Upper lobe of left lung (tissue), 6 donors: ENCODE results near the gene ALDH5A1. TPM values are rescaled to one million over a fixed set of nuclear protein-coding genes. Genes with fewer than 3 reads are reported as not detected.

Experiments
- ATAC-seq, 2 donors: fragments of 200-7000 bp; cut with Tn5 transposase; one replicate each; pipeline ENCODE4 v1.9.1; 2022; ENCODE audit warnings: mild to moderate bottlenecking in 2 of 2, moderate library complexity in 2 of 2; ENCODE audit not compliant: low FRiP score in 2 of 2
- DNase-seq, 2 donors: peaks; one replicate each; pipeline ENCODE4 v3.0.0-alpha.2; 2019 to 2020
- H3K27ac ChIP-seq, 4 donors: fragments of 200-600 bp; sonication (generic); one replicate each; pipeline ENCODE4 v1.5.1; 2016 to 2019
- H3K27me3 ChIP-seq, 4 donors: fragments of 200-600 bp; sonication (generic); one replicate each; pipeline ENCODE4 v1.5.1; 2017 to 2019
- H3K36me3 ChIP-seq, 4 donors: fragments of 200-600 bp; sonication (generic); one replicate each; pipeline ENCODE4 v1.5.1; 2016 to 2019
- H3K4me1 ChIP-seq, 4 donors: fragments of 200-600 bp; sonication (generic); one replicate each; pipeline ENCODE4 v1.5.1; 2018 to 2019
- H3K4me3 ChIP-seq, 4 donors: fragments of 200-600 bp; sonication (generic); one replicate each; pipeline ENCODE4 v1.5.1; 2017 to 2019; ENCODE audit warnings: mild to moderate bottlenecking in 2 of 4, moderate library complexity in 1 of 4
- H3K9me3 ChIP-seq, 4 donors: fragments of 200-600 bp; sonication (generic); one replicate each; pipeline ENCODE4 v1.5.1; 2018 to 2019
- EP300 ChIP-seq, 4 donors: sonication (generic); formaldehyde crosslinking; IDR thresholded peaks; one replicate each; pipeline ENCODE4 v1.5.1; 2017; ENCODE audit warnings: antibody characterized with exemption in 4 of 4, control low read depth in 2 of 4
- POLR2A ChIP-seq, 4 donors: fragments of 450-650 bp; IDR thresholded peaks; one replicate each; pipeline ENCODE4 v1.5.1; 2016 to 2017; ENCODE audit warnings: antibody characterized with exemption in 4 of 4, mild to moderate bottlenecking in 2 of 4
- POLR2AphosphoS5 ChIP-seq, 2 donors: sonication (generic); formaldehyde crosslinking; IDR thresholded peaks; one replicate each; pipeline ENCODE4 v1.5.1; 2017; ENCODE audit warnings: antibody characterized with exemption in 2 of 2
- WGBS, 2 donors: methylation state at CpG; one replicate each; pipeline ENCODE4 v1.1.5; 2017 to 2018; 5-methylcytosine and 5-hydroxymethylcytosine counted together
- total RNA-seq, 6 donors: library from RNA; depleted of rRNA in 4 of 6; stranded (reverse); fragments of >200 nt in 4 of 6; gene quantifications; one replicate each; pipeline versions ENCODE4 v1.1.0 to v1.2.1, GENCODE V29; 2016 to 2021
- TF ChIP-seq, protein P1 (sequence below), 6 experiments: fragments of 450-650 bp in 4 of 6; fragments of 200-600 bp in 2 of 6; sonication (generic) in 2 of 6; IDR thresholded peaks; one replicate each; pipeline ENCODE4 v1.5.1; 2016 to 2019; ENCODE audit warnings: antibody characterized with exemption in 6 of 6
- donor health status: DM: no; HTN: no; CAD: no; lungs with moderate emphysema.
- donor health status: DM: no; HTN: yes; CAD: no; lungs with severe emphysema.

The ALDH5A1 gene
- total RNA-seq, 6 donors from 2014 or later = 7.3 to 21.1 (median 12.4) TPM

DNA sequence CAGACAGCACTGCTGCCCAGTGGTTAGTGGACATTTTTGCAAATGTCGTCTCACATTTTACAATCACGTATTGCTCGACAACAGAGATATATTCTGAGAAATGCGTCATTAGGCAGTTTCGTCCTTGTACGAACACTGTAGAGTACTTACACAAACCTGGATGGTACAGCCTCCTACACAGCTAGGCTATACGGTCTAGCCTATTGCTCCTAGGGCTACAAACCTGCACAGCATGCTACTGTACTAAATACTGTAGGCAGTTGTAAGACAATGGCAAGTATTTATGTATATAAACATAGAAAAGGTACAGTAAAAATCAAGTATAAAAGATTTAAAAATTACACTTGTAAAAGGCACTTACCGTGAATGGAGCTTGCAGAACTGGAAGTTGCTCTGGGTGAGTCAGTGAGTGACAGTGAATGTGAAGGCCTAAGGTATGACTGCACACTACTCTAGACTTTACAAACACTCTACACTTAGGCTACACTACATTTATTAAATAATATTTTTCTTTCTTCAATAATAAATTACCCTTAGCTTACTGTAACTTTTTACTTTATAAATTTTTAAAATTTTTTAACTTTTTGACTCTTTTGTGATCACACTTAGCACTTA lies 43.1 kb downstream of the ALDH5A1 start:
- H3K36me3 ChIP-seq = peaks cover 0 to 19% (median 8%) of the 10 kb centered on the region in 4 donors
- no peaks in the 10 kb centered on the region for H3K9me3 ChIP-seq
- DNase-seq (no peak), ATAC-seq (no peak)
- H3K4me3 ChIP-seq = no peak overlapping the region
- H3K27me3 ChIP-seq = no peaks in the 10 kb centered on the region
- no peaks in the 10 kb centered on the region for H3K4me1 ChIP-seq
- TF ChIP-seq, protein P1, sequence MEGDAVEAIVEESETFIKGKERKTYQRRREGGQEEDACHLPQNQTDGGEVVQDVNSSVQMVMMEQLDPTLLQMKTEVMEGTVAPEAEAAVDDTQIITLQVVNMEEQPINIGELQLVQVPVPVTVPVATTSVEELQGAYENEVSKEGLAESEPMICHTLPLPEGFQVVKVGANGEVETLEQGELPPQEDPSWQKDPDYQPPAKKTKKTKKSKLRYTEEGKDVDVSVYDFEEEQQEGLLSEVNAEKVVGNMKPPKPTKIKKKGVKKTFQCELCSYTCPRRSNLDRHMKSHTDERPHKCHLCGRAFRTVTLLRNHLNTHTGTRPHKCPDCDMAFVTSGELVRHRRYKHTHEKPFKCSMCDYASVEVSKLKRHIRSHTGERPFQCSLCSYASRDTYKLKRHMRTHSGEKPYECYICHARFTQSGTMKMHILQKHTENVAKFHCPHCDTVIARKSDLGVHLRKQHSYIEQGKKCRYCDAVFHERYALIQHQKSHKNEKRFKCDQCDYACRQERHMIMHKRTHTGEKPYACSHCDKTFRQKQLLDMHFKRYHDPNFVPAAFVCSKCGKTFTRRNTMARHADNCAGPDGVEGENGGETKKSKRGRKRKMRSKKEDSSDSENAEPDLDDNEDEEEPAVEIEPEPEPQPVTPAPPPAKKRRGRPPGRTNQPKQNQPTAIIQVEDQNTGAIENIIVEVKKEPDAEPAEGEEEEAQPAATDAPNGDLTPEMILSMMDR (IDR thresholded peaks at IDR 0.05) = no peak
- TF ChIP-seq POLR2AphosphoS5 (IDR thresholded peaks at IDR 0.05) (no peak), EP300 (IDR thresholded peaks at IDR 0.05) (no peak), POLR2A (IDR thresholded peaks at IDR 0.05) (no peak)
- 91 to 94% methylated on average over 8 of the region's 8 CpGs for WGBS, 2 donors
- H3K27ac ChIP-seq = no peak overlapping the region

DNA sequence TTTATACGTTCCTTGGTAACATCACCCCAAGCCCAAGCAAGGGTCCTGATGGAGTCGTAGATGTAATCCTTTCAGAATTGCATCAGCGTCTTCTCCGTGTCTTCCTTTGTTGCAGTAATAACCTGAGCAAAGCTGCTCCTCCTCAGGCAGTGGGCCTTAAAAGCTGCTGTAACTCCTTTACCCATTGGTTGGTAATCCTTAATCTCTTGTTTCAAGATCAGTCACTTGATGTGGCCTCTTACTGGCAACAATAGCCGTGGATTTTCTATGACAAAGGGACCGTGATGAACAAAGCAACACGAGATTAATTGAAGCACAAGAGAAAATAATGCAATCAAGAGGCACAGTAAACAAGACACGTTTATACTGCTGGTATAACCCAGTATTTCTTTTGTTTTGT lies 44.6 kb downstream of the ALDH5A1 start:
- H3K4me1 ChIP-seq = no peaks in the 10 kb centered on the region
- TF ChIP-seq EP300 (IDR thresholded peaks at IDR 0.05) (no peak), POLR2AphosphoS5 (IDR thresholded peaks at IDR 0.05) (no peak), POLR2A (IDR thresholded peaks at IDR 0.05) (no peak)
- TF ChIP-seq, protein P1 (IDR thresholded peaks at IDR 0.05) = no peak
- no peak overlapping the region for H3K27ac ChIP-seq
- no peaks in the 10 kb centered on the region for H3K27me3 ChIP-seq
- H3K36me3 ChIP-seq = peaks cover 0 to 8% (median under 1%) of the 10 kb centered on the region in 4 donors
- no peak overlapping the region for H3K4me3 ChIP-seq
- ATAC-seq (no peak), DNase-seq (no peak)
- WGBS, 2 donors = 88 to 93% methylated on average over 8 of the region's 8 CpGs
- H3K9me3 ChIP-seq = no peaks in the 10 kb centered on the region

DNA sequence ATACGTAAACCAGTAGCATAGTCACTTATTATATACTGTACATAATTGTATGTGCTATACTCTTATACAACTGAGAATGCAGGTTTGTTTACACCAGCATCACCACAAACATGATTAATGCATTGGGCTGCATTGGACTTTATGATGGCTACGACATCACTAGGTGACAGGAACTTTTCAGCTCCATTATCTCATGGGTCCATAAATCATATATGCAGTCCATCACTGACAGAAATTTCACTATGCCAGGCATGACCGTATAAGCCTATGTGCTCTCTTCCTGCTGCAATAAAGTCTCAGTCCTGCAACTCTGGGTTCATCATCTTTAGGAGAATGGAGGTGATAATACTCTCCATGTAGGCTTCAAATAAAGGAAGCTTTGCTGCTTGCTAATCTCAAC lies 45.4 kb downstream of the ALDH5A1 start:
- ATAC-seq = no peak
- TF ChIP-seq POLR2AphosphoS5 (IDR thresholded peaks at IDR 0.05) = no peak
- TF ChIP-seq, protein P1 (IDR thresholded peaks at IDR 0.05) = no peak
- no peak for TF ChIP-seq EP300 (IDR thresholded peaks at IDR 0.05)
- TF ChIP-seq POLR2A (IDR thresholded peaks at IDR 0.05) = no peak
- Histone ChIP-seq H3K27me3 (no peaks in the 10 kb centered on the region), H3K27ac (no peak overlapping the region), H3K36me3 (no peaks in the 10 kb centered on the region), H3K4me1 (no peaks in the 10 kb centered on the region), H3K4me3 (no peak overlapping the region), H3K9me3 (no peaks in the 10 kb centered on the region)
- no peak for DNase-seq
- 91 to 94% methylated on average over 3 of the region's 3 CpGs for WGBS, 2 donors

DNA sequence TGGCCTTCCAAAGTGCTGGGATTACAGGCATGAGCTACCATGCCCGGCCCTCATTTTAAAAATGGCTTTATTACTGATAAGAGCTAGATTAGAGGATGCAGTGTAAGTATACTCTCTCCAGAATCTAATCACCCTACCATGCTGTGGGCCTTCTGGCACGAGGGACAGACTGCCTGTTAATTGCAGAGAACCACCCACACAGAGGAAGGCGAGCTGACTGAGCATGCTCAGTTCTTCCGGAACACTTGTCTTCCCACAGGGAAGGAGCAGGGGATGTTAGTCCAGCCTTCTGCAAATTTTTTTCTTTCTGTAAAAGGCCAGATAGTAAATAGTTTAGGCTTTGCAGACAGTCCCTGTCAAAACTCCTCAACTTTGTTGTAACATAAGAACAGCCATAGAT lies 48.9 kb downstream of the ALDH5A1 start:
- Histone ChIP-seq H3K36me3 (no peaks in the 10 kb centered on the region), H3K27ac (no peak overlapping the region), H3K9me3 (no peaks in the 10 kb centered on the region), H3K4me1 (no peaks in the 10 kb centered on the region), H3K27me3 (no peaks in the 10 kb centered on the region), H3K4me3 (no peak overlapping the region)
- DNase-seq = no peak
- ATAC-seq = no peak
- TF ChIP-seq EP300 (IDR thresholded peaks at IDR 0.05) = no peak
- TF ChIP-seq, protein P1 (IDR thresholded peaks at IDR 0.05) = no peak
- TF ChIP-seq POLR2AphosphoS5 (IDR thresholded peaks at IDR 0.05) = no peak
- no peak for TF ChIP-seq POLR2A (IDR thresholded peaks at IDR 0.05)
- 79 to 88% methylated on average over 3 to 4 of the region's 4 CpGs for WGBS, 2 donors

DNA sequence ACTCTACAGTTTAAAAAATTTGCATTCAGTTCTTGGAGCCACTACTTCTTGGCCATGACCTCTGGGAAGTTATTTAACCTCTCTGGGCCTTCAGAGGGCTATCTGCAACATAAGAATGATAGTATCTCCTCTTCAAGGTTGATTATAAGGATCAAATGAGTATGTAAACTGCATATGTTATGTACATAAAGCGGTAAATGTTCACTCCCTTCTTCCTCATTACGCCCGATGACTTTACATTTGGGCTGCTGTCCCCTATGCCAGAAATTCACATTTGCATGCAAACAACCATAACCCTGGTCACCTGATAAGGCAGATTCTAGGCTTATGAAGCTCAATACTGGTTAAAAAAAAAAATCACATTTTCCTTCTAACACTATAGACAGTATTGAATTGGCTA lies 50.4 kb downstream of the ALDH5A1 start:
- no peak for ATAC-seq
- H3K9me3 ChIP-seq = no peaks in the 10 kb centered on the region
- WGBS, 2 donors = 97 to 98% methylated on average over 3 of the region's 3 CpGs
- no peaks in the 10 kb centered on the region for H3K4me1 ChIP-seq
- no peaks in the 10 kb centered on the region for H3K36me3 ChIP-seq
- H3K27ac ChIP-seq = no peak overlapping the region
- TF ChIP-seq, protein P1 (IDR thresholded peaks at IDR 0.05) = no peak
- TF ChIP-seq POLR2AphosphoS5 (IDR thresholded peaks at IDR 0.05) (no peak), EP300 (IDR thresholded peaks at IDR 0.05) (no peak), POLR2A (IDR thresholded peaks at IDR 0.05) (no peak)
- H3K4me3 ChIP-seq = no peak overlapping the region
- H3K27me3 ChIP-seq = no peaks in the 10 kb centered on the region
- no peak for DNase-seq
